DMS153 treated with DMSO at 0.1 percent for 48 hours (cell line): ENCODE results near the gene MCL1.
A peak's percentile ranks its signal among the peaks of the same experiment; 100 is the strongest.
"Not testable (repeated sequence)": the region's sequence is repeated elsewhere in the genome, so short reads cannot be mapped to it uniquely, and the experiment has no call there.

Experiments
- DNase-seq: peaks from one replicate; lab custom pipeline; 2025; ENCODE audit not compliant: unreplicated experiment; lab: John Stamatoyannopoulos, UW

MCL1 gene

DNA sequence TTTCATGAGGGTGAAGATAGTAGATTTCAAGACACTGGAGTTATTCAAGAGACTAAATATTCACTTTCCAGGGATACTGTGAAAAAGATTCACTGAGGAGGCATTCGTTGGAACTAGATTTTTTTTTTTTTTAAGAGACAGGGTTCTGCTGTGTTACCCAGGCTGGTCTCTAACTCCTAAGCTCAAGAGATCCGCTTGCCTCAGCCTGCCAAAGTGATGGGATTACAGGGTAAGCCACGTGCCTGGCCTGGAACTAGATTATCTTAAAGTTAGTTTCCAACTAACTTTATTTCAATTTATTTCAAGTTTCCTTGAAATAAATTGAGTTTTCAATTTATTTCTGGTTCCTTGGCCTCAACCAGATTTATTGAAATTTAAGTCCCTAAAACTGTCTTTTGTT is 24.3 kb upstream of the MCL1 start:
- DNase-seq = no peak

- not testable (repeated sequence) for DNase-seq
These were observed 23.0 kb upstream of the MCL1 start for GRCh38 chr1:150602372-150602771.

DNA sequence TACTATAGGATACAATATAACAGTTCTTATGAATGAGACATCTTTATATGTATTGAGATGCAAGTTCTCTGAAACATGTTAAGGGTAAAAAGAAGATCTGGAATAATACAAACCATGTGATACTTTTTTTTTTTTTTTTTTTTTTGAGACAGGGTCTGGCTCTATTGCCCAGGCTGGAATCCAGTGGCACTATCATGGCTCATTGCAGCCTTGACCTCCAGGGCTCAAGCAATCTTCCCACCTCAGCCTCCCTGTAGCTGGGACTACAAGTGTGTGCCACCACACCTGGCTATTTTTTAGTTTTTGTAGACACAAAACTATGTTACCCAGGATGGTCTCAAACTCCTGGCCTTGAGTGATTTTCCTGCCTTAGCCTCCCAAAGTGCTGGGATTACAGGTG is 22.1 kb upstream of the MCL1 start:
- DNase-seq = no peak

DNA sequence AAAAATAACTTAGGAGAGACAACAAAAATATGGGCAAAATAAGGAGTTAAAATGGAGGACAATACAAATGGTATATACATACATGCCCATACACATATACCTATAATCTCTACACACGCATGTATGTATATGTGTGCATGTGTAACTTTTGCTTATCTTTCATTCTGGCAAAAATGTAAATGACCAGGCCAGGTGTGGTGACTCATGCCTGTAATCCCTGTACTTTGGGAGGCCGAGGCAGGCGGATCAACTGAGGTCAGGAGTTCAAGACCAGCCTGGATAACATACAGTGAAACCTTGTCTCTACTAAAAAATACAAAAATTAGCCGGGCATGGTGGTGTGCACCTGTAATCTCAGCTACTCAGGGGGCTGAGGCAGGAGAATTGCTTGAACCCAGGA is 18.9 kb upstream of the MCL1 start:
- DNase-seq = not testable (repeated sequence)

DNA sequence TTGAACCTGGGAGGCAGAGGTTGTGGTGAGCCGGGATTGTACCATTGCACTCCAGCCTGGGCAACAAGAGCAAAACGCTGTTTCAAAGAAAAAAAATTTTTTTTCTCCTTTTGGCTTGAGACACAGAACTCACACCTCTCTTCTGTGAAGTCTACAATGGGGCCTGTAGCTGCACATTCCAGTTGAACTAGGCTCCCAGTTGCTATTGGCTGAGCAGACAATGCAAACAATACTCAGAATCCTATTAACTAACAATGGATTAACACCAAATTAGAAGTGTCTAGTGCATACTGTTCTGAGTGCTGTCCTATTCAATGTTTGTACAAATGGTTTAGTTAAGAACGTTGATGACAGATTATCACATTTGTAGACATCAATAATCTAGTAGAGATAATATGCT is 17.6 kb upstream of the MCL1 start:
- no peak for DNase-seq

DNA sequence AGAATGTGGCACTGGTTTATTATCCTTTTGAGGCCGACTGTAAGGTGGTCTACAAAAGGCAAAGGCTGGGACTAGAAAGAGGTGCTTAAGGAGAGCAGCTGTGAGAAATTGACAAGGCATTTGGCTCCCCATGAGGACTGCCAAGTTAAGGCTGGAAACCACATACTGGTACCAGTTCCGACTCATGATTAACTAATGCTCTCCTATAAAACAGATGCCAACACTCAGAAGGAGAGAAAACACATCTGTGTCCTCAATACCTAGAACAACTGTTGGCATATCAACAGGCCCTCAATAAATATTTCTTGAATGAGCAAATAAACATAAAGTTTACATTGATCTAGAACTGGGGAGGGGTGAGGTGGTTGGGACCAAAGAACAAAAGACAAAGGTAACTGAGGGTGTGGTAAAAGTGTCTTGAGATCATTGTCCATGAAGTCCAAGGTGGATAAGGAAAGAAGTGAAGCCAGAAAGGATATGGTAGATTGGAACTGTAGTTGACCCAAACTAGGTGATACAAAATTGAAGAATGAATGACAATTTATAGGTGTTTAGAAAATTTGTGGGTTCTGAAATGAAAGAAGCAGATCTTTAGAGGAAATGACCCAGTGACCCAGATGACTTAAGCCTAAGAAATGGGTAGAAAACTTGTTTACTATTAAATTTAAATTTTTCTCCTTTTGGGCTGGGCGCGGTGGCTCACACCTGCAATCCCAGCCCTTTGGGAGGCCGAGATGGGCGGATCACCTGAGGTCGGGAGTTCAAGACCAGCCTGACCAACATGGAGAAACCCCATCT is 16.9 kb upstream of the MCL1 start:
- no peak for DNase-seq

GRCh38 chr1:150582371-150582770 is 3.0 kb upstream of the MCL1 start:
- DNase-seq = no peak

DNA sequence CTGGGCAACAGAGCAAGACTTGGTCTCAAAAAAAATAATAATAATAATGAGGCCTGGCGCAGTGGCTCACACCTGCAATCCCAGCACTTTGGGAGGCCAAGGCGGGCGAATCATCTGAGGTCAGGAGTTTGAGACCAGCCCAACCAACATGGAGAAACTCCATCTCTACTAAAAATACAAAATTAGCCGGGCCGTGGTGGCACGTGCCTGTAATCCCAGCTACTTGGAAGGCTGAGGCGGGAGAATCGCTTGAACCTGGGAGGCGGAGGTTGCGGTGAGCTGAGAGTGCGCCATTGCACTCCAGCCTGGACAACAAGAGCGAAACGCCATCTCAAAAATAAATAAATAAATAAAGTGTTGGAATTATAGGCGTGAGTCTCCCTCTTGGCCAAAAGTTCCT is 2.6 kb upstream of the MCL1 start:
- not testable (repeated sequence) for DNase-seq

DNA sequence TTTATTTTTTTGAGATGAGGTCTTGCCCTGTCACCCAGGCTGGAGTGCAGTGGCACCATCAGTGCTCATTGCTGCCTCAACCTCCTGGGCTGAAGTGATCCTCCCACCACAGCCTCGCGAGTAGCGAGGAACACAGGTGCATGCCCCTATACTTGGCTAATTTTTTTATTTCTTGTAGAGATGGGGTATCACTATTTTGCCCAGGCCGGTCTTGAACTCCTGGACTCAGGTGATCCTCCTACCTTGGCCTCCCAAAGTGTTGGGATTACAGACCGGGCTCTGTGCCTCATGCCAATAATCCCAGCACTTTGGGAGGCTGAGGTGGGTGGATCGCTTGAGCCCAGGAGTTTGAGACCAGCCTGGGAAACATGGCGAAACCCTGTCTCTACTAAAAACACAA is 2.0 kb upstream of the MCL1 start:
- not testable (repeated sequence) for DNase-seq

- DNase-seq = not testable (repeated sequence)
These were observed 1.6 kb upstream of the MCL1 start for GRCh38 chr1:150580966-150581365.

DNA sequence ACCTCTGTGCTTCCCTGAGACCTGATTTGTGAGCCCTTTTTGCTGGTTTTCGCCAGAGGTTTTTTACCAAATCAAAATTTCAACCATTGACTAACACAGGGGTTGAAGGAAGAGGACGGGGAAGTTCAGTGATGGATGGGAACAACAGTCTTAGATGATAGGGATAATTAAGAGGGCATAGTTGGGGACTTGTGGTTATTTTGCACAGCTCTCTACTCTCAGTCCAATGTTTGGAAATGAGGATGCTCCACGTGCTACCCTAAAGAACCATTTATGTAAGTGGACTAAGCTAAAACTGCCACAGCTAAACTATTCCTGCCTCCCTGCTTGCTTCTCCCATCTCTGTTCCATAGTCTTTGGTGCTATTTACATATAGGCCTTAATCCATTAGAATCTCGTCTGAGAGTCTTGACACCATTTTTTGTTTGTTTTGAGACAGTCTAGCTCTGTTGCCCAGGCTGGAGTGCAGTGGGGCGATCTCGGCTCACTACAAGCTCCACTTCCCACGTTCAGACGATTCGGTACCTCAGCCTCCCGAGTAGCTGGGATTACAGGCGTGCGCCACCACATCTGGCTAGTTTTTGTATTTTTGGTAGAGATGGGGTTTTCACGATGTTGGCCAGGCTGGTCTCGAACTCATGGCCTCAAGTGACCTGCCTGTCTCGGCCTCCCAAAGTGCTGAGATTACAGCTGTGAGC is 684 bp upstream of the MCL1 start:
- no peak for DNase-seq

DNA sequence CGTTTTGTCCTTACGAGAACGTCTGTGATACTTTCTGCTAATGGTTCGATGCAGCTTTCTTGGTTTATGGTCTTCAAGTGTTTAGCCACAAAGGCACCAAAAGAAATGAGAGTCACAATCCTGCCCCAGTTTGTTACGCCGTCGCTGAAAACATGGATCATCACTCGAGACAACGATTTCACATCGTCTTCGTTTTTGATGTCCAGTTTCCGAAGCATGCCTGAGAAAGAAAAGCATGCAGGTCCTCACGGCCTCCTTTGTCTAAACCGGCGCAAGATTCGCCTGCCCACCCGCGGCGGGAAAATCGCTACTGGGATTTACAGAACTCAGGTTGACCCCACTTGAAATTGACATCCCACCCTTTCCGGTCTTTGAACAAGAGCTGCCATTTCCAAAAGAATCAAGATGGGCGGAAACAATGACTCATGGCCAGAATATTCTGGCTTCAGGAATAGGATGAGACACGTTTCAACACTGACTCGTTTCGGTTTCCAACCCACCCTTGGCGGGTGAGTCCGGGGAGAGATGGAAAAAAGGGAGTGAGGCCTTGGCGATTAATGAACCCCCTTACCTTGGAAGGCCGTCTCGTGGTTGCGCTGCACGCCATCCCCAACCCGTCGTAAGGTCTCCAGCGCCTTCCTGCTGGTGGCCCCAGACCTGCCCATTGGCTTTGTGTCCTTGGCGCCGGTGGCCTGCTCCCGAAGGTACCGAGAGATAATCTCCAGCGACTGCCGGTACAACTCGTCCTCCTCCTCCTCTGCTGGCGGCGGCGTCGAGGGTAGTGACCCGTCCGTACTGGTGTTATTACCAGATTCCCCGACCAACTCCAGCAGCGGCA is 919 bp downstream of the MCL1 start:
- DNase-seq = peak; percentile 72

- no peak for DNase-seq
These were observed 1.7 kb downstream of the MCL1 start for GRCh38 chr1:150577557-150578271.

DNA sequence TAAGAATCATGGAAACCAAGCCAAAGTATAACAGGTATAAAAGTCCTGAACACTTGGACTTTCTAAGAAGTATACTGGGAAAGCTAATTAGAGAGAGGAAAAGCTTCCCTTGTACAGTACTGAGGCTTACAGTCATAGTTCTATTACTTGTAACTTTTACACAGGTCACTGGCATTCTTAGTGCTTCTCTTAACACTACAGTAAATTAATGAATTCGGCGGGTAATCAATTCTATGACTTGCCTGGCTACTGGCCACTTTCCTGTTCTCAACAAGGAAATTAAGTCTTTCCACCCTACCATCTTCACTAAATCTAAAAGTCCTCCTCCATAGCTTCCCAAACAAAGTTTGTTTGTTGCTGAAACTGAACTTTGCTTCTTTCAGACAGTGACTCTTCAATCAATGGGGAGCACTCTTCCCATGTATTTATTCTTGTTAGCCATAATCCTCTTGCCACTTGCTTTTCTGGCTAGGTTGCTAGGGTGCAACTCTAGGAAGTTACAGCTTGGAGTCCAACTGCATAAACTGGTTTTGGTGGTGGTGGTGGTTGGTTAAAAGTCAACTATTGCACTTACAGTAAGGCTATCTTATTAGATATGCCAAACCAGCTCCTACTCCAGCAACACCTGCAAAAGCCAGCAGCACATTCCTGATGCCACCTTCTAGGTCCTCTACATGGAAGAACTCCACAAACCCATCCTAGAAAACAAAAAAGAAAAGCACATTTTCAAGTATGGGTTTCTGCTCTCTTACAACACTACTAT is 2.4 kb downstream of the MCL1 start:
- DNase-seq = no peak

- DNase-seq = no peak
These were observed 3.1 kb downstream of the MCL1 start for GRCh38 chr1:150576367-150576711.

GRCh38 chr1:150575518-150576366 is 3.7 kb downstream of the MCL1 start:
- peak; percentile 31 for DNase-seq

DNA sequence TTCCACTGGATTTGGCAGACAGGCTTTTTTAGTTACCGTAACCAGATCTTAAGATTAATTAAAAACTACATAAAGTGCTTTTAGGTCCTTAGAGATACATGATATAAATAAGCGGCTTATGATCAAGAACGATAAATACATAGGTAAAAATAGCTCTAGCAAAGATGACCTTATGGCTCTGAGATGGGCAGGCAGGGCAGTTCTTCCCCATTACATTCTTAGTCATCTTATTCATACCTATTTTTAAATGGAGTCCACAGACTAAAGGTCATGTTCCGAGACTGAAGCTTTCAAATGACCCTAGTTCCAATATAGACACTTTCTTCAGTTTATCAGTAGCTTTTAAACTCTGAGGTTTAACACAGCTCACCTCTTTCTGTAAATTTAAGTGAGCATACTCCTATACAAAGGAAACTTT is 4.3 kb downstream of the MCL1 start:
- no peak for DNase-seq

DNA sequence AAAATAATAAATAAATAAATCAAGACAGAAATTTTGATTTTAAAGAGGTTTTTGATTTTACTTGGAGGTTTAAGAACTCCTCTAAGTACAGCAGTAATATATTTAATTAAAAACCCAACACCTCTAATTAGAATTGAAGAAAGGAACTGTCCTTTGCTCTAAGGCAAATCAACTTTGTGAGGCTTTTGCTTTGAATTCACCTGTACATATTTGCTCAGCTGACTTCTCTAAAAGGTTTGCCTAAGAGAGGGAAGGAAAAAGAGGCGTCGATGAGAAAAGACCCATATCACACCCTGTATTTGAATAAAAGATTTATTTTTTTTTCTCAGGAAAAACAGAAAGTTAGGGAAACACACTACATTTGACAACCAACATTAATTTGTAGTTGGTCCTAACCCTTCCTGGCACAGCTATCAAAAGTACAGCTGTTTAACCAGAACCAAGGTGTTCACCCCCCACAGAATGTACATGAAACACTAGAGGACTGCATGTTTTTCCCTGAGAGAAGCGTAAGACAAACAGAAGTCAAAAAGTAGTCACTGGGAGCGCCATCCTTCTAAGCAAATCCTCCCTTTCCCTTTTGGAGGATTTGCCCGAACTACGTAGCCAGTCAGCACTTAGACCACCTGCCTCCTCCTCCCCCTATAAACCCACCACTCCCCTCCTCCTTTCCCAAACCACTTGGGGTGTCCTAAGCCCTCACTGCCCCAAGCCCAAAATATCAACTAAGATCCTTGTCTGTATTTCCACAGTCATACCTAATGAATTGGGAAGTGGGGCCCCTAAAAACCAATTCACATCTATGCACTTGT is 4.9 kb downstream of the MCL1 start:
- no peak for DNase-seq

- DNase-seq = not testable (repeated sequence)
These were observed 5.8 kb downstream of the MCL1 start for GRCh38 chr1:150573648-150574071.
